Measurements from ENCODE around the gene OPRL1. TPM values are rescaled to one million over a fixed set of nuclear protein-coding genes. Genes with fewer than 3 reads are reported as not detected.

OPRL1 gene
- total RNA-seq, 1 donor from 2014 or later = 0.52 TPM

DNA sequence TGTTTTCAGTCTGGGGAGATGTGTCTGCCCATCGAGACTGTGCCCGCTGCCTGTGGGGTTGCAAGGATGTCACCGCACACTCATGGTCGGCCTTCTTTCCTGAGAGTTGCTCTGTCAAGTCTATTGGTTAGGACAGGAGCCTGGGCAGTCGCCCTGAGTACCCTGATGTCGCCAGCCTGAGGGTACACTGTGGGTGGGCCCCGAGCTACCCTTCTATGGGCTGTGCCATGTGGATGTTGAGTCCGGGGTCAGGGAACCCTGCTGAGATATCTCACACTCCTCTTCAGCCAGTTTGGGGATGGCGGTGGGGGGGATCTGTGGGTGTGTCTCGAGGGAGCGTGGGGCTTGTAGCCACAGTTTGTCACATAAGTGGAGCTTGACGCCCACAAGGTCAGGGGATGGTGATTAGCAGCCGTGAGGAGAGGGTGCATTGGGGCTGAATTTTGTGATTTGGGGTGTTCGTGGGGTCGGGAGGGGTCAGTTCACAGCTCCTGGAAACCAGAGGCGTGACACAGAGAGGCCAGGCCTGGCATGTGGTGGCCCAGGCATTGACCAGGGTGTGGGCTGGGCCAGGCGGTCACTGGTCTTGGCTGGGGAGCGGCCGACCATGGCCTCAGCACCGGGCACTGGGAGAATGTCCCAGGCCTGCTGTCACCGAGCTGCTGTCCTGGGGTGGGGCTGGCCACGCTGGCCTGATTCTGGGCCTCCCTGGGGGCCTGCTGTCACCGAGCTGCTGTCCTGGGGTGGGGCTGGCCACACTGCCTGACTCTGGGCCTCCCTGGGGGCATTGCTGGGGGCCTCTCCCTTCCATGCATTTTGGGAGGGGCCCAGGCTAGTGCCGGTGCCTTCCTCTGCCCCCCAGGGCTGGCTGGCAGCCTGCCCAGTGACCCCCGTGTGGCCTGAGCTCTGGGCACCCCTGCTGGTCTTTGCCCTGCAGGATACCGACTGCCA is 29.1 kb downstream of the OPRL1 start:
- Histone ChIP-seq H3K9me3 (replicated peaks) (no peaks in the 10 kb centered on the region), H3K36me3 (no peaks in the 10 kb centered on the region), H3K27ac (replicated peaks) (no peak overlapping the region), H3K4me1 (no peaks in the 10 kb centered on the region), H3K27me3 (ENCODE audit: low read depth) (peaks cover 55% of the 10 kb centered on the region), H3K4me3 (no peak overlapping the region)
- no peak for TF ChIP-seq CTCF (IDR thresholded peaks at IDR 0.05; ENCODE audit: borderline replicate concordance)
- DNase-seq = peak; percentile 7
- intact Hi-C loops (cut with micrococcal nuclease) = no loop called here

DNA sequence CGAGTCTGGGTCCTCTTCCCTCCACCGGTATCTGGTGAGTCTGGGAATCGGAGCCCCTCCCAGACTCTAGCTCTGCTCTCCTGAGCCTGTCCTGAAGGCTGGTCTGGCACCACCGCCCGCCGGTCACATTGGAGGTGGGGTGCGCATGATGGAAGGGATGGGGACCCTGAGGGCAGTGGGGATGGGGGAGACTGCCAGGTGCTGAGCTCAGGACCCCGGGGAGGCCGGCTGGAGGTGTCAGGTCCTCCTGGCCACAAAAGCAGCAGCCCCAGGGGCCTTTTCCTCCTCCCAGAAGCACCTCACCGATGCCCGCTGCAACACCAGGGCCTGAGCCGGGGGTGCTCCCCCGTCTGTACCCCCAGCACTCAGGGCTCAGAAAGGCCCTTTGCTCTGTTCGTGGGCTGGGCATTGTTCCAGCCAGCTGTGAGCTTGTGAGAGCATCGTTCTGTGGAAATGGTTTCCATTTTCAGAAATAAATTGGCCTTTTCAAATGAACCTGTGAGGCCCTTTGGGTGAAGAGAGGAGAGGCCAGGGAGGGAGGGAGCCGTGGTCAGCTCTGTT is 30.0 kb downstream of the OPRL1 start:
- H3K36me3 ChIP-seq = no peaks in the 10 kb centered on the region
- peaks cover 48% of the 10 kb centered on the region for H3K27me3 ChIP-seq (ENCODE audit: low read depth)
- H3K27ac ChIP-seq (replicated peaks) = no peak overlapping the region
- intact Hi-C loops (cut with micrococcal nuclease) = no loop called here
- H3K9me3 ChIP-seq (replicated peaks) = no peaks in the 10 kb centered on the region
- no peaks in the 10 kb centered on the region for H3K4me1 ChIP-seq
- H3K4me3 ChIP-seq = no peak overlapping the region
- TF ChIP-seq CTCF (IDR thresholded peaks at IDR 0.05; ENCODE audit: borderline replicate concordance) = no peak
- DNase-seq = no peak

DNA sequence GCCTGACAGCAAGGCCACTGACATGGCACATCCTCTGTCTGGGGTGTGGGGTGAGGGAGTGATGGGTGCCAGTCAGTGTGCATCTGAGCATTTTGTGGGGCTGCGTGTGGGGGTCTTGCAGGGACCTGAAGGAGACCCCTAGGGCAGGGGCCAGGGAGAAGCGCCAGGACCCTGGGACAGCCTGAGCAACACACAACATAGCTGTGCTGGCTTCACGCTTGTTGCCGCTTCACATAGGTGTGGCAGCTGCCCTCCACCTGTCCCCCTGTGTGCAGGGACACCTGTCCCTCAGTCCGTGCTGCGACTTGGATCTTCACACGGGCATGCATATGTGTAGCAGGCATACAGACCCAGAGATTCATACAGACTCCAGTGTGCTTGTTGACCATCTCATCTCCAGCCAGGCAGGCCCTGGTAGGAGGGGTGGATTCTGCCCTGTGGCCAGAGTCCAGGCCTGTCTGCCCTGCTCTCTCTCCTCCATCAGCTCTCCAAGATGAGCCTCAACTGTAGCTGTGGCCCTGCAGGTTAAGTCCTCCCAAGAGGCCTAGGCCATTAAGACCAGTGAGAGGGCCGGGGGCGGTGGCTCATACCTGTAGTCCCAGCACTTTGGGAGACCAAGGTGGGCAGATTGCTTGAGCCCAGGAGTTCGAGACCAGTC is 30.7 kb downstream of the OPRL1 start:
- no peak for TF ChIP-seq CTCF (IDR thresholded peaks at IDR 0.05; ENCODE audit: borderline replicate concordance)
- intact Hi-C loops (cut with micrococcal nuclease) = no loop called here
- no peaks in the 10 kb centered on the region for H3K9me3 ChIP-seq (replicated peaks)
- H3K27ac ChIP-seq (replicated peaks) = no peak overlapping the region
- no peak overlapping the region for H3K4me3 ChIP-seq
- peak; percentile 7 for DNase-seq
- no peaks in the 10 kb centered on the region for H3K4me1 ChIP-seq
- no peaks in the 10 kb centered on the region for H3K36me3 ChIP-seq
- H3K27me3 ChIP-seq (ENCODE audit: low read depth) = peaks cover 45% of the 10 kb centered on the region

DNA sequence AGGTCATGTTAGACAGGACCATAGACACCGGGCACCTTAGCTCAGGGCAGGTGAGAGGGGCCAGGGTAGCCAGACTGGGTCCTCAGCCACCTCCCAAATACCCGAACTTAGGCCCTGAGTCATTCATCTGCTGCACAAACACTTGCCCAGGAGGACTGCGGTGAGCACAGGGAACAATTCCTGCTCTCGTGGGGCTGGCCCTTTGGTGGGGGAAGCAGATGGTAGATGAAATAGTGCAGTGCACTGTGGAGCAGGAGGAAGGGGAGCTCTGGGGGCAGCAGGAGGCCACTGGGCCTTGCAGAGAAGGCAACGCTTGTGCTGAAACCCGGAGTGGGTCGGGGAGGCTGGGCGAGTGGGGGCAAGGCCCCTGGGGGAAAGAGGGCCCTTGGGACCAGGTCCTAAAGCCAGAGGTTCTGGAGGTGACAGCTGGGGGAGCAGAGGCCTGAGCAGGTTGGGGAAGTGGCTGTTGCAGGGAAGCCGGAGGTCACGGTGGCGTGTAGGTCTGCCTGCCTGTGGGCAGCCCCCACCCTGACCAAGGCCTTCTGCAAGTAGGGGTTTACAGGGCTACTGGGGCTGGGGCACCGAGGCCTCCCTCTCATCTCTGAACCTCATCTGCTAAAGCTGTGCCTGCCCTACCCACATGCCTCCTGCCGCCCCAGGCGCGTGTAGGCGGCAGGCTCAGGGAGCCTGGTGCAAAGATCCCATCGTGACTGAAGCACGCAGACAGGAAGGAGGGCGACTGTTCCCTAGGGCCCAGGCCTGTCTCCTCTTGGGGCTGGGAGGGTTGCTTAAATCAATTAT is 32.2 kb downstream of the OPRL1 start:
- intact Hi-C loops (cut with micrococcal nuclease) = no loop called here
- no peak overlapping the region for H3K4me3 ChIP-seq
- no peaks in the 10 kb centered on the region for H3K9me3 ChIP-seq (replicated peaks)
- peak; percentile 7 for DNase-seq
- no peak for TF ChIP-seq CTCF (IDR thresholded peaks at IDR 0.05; ENCODE audit: borderline replicate concordance)
- no peaks in the 10 kb centered on the region for H3K36me3 ChIP-seq
- no peaks in the 10 kb centered on the region for H3K4me1 ChIP-seq
- H3K27me3 ChIP-seq (ENCODE audit: low read depth) = peaks cover 32% of the 10 kb centered on the region
- H3K27ac ChIP-seq (replicated peaks) = no peak overlapping the region

Measured in left ventricle myocardium inferior (tissue), 1 donor.